Measurements from ENCODE around the gene SLC5A12.

- TF ChIP-seq POLR2A (IDR thresholded peaks at IDR 0.05; ENCODE audit: extremely low read depth, insufficient read length) (no peak), MYC (IDR thresholded peaks at IDR 0.05; ENCODE audit: low read depth, low read length) (no peak)
Observed at GRCh38 chr11:26662916-26663315, 58.9 kb downstream of the SLC5A12 start.

All from NB4 (cell line).